CD4-positive, alpha-beta T cell treated with Interleukin-6 for 4 hours (primary cell): Measurements from ENCODE around the gene CTBP2.

Source experiments
- DNase-seq: peaks from one replicate; pipeline ENCODE4 v3.0.0-alpha.2; 2020; ENCODE audit warnings: mixed read lengths

CTBP2 gene

DNA sequence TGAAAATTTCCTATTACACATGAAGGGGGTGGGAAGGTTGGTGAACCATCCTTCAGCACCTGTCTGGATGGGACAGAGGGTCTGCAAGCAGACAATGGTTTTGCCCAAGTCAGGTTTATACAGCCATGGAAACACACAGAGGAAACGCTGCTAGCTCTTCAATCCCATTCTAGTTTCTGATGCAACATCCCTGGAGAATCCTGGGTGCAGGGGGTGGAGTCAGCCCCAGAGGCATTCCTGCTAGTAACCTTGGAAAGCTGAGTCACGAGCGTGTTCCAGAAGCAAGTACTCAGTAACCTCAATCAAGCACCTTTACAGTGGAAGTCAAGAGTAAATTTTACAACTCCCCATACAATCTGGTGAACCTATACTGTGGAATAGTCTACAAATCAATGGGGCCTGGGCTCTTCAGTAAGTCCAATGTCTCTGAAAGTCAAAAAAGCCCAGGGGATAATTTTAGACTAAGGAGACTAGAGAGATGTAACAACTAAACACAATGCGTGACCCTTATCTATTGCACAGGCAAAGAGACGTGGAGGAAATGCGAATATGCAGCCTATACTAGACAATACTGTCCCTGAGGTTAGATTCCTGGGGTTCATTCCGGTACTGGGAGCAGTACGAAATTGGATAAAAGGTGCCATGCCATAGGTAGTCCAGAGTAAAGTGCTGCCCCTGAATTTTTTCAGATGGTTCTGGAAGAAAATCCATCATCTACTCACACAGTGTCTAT, 123.1 kb downstream of the CTBP2 start:
- DNase-seq = no peak

DNA sequence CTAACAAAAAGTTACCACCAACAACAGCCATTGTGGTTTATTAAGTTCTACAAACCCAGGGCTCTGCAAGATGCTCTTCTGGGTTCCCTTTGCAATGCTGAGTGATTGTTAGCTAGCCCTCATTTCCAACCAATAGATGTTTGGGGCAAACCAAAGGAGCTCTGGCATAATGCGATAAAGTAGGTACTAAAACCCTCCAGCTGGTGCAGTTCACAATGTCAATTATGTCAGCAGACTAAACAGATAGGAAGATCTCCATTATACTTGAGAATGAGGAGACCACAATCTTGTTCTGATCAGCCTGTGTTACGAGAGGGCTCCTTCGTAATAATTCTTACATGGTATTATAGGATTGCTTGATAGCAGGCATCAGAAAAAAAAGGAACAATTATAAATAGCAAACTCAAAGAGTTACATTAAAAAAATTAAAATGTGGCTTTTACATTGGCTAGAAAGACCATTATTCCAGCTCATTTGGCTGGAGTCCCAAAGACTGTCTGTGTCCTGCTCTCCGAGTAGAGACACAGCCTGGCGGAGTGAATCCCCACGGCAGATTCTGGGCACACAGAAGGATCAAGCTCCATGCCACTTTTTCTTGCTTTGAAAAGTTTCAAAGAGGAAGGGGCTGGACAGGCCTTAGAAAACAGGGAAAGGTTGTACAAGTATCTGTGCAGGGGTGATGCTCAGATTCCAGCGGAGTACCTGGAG, 124.6 kb downstream of the CTBP2 start:
- DNase-seq = no peak

DNA sequence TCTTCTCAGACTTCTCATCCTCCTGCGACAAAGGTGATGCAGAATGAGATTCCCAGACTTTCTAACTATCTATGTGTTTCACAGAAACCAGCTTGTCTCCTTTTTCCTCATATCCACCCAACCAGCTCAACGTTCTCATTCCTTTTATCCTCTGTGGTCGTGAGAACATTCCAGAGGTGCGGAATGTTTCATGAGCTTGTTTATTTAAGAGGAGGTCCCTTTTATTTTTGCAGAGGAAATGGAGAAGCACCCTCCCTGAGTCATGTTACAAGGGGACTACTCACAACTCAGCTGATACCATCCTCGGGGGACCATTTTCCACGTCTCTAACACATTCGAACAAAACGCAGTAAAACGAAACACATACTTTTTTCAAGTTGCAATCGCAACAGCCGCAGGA, 125.2 kb downstream of the CTBP2 start:
- no peak for DNase-seq

- no peak for DNase-seq
Observed at GRCh38 chr10:125034675-125035074, 125.7 kb downstream of the CTBP2 start.

DNA sequence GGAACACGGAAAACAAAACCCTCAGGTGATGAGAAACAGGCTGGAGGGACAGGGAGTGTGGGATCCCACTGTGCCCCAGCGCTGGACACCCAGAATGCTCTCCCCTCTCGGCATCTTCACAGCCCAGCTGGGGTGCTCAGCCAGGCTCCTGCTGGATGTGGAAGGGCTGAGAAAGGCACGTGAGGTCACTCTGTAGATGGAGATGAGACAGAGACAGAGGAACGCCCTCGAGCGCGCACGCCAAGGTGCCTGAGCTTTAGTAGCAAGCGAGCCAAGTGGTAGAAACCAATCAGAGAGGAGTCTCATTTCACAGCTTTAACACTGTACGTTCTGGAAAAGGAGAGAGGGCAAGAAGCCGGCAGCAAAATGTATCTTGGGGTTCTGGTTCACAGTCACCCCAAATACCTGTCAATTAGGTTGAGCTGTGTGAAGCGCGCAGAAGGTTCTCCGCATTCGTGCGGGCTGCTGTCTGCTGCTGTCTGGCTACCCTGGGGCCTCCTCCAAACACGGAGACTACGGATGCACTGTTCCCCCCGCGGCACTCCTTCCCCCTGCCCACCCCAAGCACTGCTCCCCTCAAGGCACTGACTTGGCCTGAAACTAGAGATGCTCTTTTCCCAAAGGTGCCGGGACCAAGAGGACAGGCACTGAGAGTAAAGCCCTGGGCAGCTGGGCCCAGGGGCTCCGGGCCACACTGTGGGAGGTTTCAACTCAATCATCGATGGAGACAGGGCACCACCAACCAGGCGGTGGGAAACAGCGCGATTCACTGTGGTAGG, 127.0 kb downstream of the CTBP2 start:
- no peak for DNase-seq

GRCh38 chr10:125032474-125033020, 127.8 kb downstream of the CTBP2 start:
- no peak for DNase-seq

- DNase-seq = no peak
Observed at GRCh38 chr10:125030567-125031197, 129.7 kb downstream of the CTBP2 start.

GRCh38 chr10:125029584-125030242, 130.7 kb downstream of the CTBP2 start:
- DNase-seq = no peak

- DNase-seq = no peak
Observed at GRCh38 chr10:125027871-125028869, 132.2 kb downstream of the CTBP2 start.

DNA sequence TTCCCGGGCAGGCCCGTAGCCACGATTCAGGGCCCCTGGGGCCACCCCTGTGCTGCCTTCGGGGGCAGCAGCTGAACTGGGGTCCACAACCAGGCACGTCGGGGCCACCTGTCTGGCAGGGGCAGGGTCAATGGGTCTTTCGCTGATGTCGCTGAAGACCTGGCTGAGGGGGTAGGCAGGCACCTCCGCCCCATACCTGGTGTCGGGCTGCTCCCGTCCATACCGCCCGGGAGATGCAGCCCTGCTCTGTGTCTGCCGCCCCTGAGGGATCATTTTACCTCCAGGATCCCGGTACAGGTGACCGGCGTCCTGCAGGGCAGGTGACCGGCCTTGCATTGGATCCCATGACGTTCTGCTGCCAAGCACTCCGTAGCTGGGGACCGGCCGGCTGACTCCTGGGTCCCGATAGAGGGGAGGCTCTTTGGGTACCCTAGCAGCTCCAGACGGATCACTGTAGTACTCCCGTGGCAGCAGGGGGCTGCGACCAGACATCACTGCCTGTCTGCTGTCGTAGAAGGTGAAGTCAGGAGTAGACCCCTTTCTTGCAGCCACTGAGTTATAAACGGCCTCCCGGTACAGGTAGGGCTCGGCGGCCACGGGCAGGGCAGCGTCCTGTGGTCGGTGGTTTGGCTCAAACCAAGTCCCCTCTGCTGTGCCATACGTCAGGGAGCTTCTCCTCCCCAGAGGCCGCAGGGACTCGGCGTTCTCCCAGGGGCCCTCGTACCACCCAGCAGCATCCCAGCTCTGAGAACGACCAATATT, 133.2 kb downstream of the CTBP2 start:
- no peak for DNase-seq

DNA sequence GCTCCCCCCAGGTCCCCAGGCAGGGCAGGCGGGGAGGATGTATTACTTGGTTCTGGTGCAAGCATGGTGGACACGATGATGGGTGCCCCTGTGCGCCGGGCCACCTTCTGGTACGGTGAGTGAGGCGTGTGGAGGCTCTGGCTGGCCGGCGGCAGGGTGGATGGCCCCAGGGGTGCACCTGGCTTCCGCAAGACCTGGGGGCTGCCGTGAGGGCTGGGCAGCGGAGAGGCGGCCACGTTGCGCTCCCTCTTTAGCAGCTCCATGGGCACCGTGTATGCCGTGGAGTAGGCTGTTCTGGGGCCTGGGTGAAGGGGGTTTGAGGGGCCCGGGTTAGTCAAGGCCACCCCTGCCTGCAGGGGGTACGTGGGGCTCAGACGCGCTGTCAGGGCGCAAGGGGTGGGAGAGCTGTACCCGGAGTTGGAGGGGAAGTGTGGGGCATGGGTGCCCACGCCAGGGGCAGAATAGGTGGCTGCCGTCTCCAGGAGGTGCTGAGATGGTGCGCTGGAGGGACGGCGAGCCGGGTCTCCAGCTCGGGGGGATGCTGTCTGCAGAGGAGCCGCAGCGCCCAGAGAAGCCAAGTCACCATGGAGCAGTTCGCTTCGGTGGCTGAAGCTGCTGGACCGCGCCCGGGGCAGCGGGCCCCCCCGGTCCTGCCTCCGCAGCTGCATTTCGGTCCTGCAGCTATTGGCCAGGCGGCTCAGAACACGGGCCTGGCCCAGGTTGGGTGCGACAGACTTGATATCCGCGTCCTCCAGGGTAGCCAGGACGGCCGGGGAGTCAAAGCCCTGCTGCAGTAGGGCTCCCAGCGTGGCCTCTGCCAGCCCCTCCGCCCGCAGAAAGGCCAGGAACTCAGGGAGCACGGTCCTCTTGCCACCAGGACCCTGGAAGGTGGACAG, 134.1 kb downstream of the CTBP2 start:
- no peak for DNase-seq

GRCh38 chr10:125025341-125025740, 135.0 kb downstream of the CTBP2 start:
- no peak for DNase-seq

GRCh38 chr10:125024497-125025234, 135.7 kb downstream of the CTBP2 start:
- DNase-seq = no peak

- no peak for DNase-seq
Observed at GRCh38 chr10:125023862-125024496, 136.4 kb downstream of the CTBP2 start.

DNA sequence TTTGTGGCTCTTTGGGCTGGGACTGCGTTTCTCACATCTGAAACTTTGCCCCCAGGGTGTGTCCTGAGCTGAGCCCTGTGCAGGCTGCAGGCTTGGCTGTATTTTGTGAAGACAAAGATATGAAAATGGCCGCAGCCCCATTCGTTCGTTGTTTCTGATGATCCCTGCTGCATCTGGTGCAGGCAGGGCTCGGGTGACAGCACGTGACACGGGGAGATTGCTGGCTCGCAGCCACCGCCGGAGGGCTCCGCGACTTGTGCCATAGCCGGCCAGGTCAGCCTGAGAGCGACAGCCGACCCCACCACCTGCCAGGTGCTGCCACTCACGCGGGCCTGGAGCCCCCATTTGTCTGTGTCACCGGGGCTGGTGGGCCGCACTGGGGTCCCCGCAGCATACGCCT, 137.1 kb downstream of the CTBP2 start:
- no peak for DNase-seq

GRCh38 chr10:125022671-125023070, 137.7 kb downstream of the CTBP2 start:
- no peak for DNase-seq

- DNase-seq = no peak
Observed at GRCh38 chr10:125021686-125022344, 138.5 kb downstream of the CTBP2 start.
